NCI-H345 (cell line): ENCODE results near the gene PPP4R3A.
"Not testable (repeated sequence)": the region's sequence is repeated elsewhere in the genome, so short reads cannot be mapped to it uniquely, and the experiment has no call there.

ENCODE experiments used
- DNase-seq: peaks from one replicate; lab custom pipeline; 2025; lab: John Stamatoyannopoulos, UW

The PPP4R3A gene

GRCh38 chr14:91510171-91511042 lies at the start of gene PPP4R3A:
Gene PPP4R3A, minus strand, starts transcription at chr14:91510310. Its CDS starts 663 bp downstream, at chr14:91509647.
- peak; percentile 97 for DNase-seq

GRCh38 chr14:91555531-91555930 lies 45.4 kb upstream of the PPP4R3A start:
- DNase-seq: no peak

GRCh38 chr14:91554535-91555332 lies 44.6 kb upstream of the PPP4R3A start:
- no peak for DNase-seq

GRCh38 chr14:91548108-91548507 lies 38.0 kb upstream of the PPP4R3A start:
- DNase-seq: no peak

GRCh38 chr14:91545946-91546716 lies 36.0 kb upstream of the PPP4R3A start:
- peak; percentile 37 for DNase-seq

GRCh38 chr14:91545204-91545603 lies 35.1 kb upstream of the PPP4R3A start:
- no peak for DNase-seq

GRCh38 chr14:91536327-91536726 lies 26.2 kb upstream of the PPP4R3A start:
- no peak for DNase-seq

- DNase-seq: not testable (repeated sequence)
Observed at GRCh38 chr14:91534059-91534458, 23.9 kb upstream of the PPP4R3A start.

GRCh38 chr14:91533623-91534022 lies 23.5 kb upstream of the PPP4R3A start:
- DNase-seq: no peak

GRCh38 chr14:91523972-91524371 lies 13.9 kb upstream of the PPP4R3A start:
- no peak for DNase-seq

GRCh38 chr14:91521061-91521640 lies 11.0 kb upstream of the PPP4R3A start:
- no peak for DNase-seq

GRCh38 chr14:91520138-91520537 lies 10.0 kb upstream of the PPP4R3A start:
- DNase-seq: no peak

GRCh38 chr14:91519239-91520036 lies 9.3 kb upstream of the PPP4R3A start:
- DNase-seq: no peak

- DNase-seq: no peak
Observed at GRCh38 chr14:91516663-91517388, 6.7 kb upstream of the PPP4R3A start.

- DNase-seq: no peak
Observed at GRCh38 chr14:91515979-91516378, 5.9 kb upstream of the PPP4R3A start.

GRCh38 chr14:91511043-91511383 lies 903 bp upstream of the PPP4R3A start:
- no peak for DNase-seq

- peak; percentile 38 for DNase-seq
Observed at GRCh38 chr14:91509878-91510170, 286 bp downstream of the PPP4R3A start.

- DNase-seq: peak; percentile 47
Observed at GRCh38 chr14:91509083-91509877, 830 bp downstream of the PPP4R3A start.

- DNase-seq: no peak
Observed at GRCh38 chr14:91508105-91508504, 2.0 kb downstream of the PPP4R3A start.

- DNase-seq: no peak
Observed at GRCh38 chr14:91506226-91506625, 3.9 kb downstream of the PPP4R3A start.
